DND-41 (cell line): ENCODE results near the gene PLEKHM3.

Experiments
- EZH2 ChIP-seq: IDR thresholded peaks from 3 replicates; pipeline ENCODE4 v1.6.1; 2012; ENCODE audit warnings: borderline replicate concordance, low read depth, mild to moderate bottlenecking, moderate library complexity, low read length, inconsistent platforms; ENCODE audit not compliant: severe bottlenecking
- TF ChIP-seq, protein P1 (sequence below): IDR thresholded peaks from 2 replicates; pipeline ENCODE4 v1.5.1; 2012; ENCODE audit warnings: borderline replicate concordance, low read length, moderate library complexity, mild to moderate bottlenecking; ENCODE audit not compliant: poor library complexity, severe bottlenecking; ENCODE audit errors: extremely low read depth

DNA sequence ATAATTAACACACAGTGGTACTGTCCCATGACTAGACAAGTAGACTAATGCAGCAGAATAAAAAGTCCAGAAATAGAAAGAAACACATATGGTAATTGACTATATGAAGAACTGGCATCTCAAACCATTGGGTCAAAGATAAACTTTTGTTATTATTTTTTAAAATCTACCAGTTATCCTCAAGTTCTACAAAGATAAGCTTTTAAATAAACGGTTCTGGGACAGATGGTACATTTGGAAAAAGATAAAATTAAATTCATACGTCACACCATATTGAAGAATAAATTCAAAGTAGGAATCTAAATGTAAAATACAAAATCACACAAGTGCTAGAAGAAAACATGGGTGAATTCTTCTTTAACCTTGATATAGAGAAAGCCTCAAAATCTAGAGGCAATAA, 37.6 kb upstream of the PLEKHM3 start:
- TF ChIP-seq, protein P1, sequence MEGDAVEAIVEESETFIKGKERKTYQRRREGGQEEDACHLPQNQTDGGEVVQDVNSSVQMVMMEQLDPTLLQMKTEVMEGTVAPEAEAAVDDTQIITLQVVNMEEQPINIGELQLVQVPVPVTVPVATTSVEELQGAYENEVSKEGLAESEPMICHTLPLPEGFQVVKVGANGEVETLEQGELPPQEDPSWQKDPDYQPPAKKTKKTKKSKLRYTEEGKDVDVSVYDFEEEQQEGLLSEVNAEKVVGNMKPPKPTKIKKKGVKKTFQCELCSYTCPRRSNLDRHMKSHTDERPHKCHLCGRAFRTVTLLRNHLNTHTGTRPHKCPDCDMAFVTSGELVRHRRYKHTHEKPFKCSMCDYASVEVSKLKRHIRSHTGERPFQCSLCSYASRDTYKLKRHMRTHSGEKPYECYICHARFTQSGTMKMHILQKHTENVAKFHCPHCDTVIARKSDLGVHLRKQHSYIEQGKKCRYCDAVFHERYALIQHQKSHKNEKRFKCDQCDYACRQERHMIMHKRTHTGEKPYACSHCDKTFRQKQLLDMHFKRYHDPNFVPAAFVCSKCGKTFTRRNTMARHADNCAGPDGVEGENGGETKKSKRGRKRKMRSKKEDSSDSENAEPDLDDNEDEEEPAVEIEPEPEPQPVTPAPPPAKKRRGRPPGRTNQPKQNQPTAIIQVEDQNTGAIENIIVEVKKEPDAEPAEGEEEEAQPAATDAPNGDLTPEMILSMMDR: no peak
- no peak for TF ChIP-seq EZH2
